ENCODE results near the gene SASH1.

Gene SASH1

GRCh38 chr6:148521586-148521985, 178.9 kb downstream of the SASH1 start:
- peak; percentile 69 for DNase-seq (ENCODE audit: low read depth)

- peak; percentile 98 for DNase-seq (ENCODE audit: low read depth)
Observed at GRCh38 chr6:148523048-148523447, 180.4 kb downstream of the SASH1 start.

- DNase-seq (ENCODE audit: low read depth), result peak; percentile 63
Observed at GRCh38 chr6:148523551-148523950, 180.9 kb downstream of the SASH1 start.

GRCh38 chr6:148524471-148524882, 181.8 kb downstream of the SASH1 start:
- peak; percentile 94 for DNase-seq (ENCODE audit: low read depth)

GRCh38 chr6:148524976-148525375, 182.3 kb downstream of the SASH1 start:
- peak; percentile 94 for DNase-seq (ENCODE audit: low read depth)

GRCh38 chr6:148525453-148525852, 182.8 kb downstream of the SASH1 start:
- DNase-seq (ENCODE audit: low read depth), result peak; percentile 91

- no peak for DNase-seq (ENCODE audit: low read depth)
Observed at GRCh38 chr6:148526145-148526544, 183.5 kb downstream of the SASH1 start.

GRCh38 chr6:148528292-148528691, 185.7 kb downstream of the SASH1 start:
- peak; percentile 38 for DNase-seq (ENCODE audit: low read depth)

- no peak for DNase-seq (ENCODE audit: low read depth)
Observed at GRCh38 chr6:148529010-148529409, 186.4 kb downstream of the SASH1 start.

- DNase-seq (ENCODE audit: low read depth), result peak; percentile 98
Observed at GRCh38 chr6:148530394-148530953, 187.8 kb downstream of the SASH1 start.

GRCh38 chr6:148530976-148531375, 188.3 kb downstream of the SASH1 start:
- peak; percentile 48 for DNase-seq (ENCODE audit: low read depth)

- DNase-seq (ENCODE audit: low read depth), result no peak
Observed at GRCh38 chr6:148532698-148533097, 190.1 kb downstream of the SASH1 start.

- no peak for DNase-seq (ENCODE audit: low read depth)
Observed at GRCh38 chr6:148533309-148534107, 190.9 kb downstream of the SASH1 start.

GRCh38 chr6:148534871-148535270, 192.2 kb downstream of the SASH1 start:
- no peak for DNase-seq (ENCODE audit: low read depth)

- no peak for DNase-seq (ENCODE audit: low read depth)
Observed at GRCh38 chr6:148535381-148535780, 192.7 kb downstream of the SASH1 start.

- DNase-seq (ENCODE audit: low read depth), result peak; percentile 95
Observed at GRCh38 chr6:148535976-148536375, 193.3 kb downstream of the SASH1 start.

GRCh38 chr6:148538261-148539190, 195.9 kb downstream of the SASH1 start:
- DNase-seq (ENCODE audit: low read depth), result peak; percentile 89

GRCh38 chr6:148543540-148543939, 200.9 kb downstream of the SASH1 start:
- DNase-seq (ENCODE audit: low read depth), result no peak

- no peak for DNase-seq (ENCODE audit: low read depth)
Observed at GRCh38 chr6:148544421-148544820, 201.8 kb downstream of the SASH1 start.

GRCh38 chr6:148545901-148546300, 203.3 kb downstream of the SASH1 start:
- DNase-seq (ENCODE audit: low read depth), result no peak

GRCh38 chr6:148547110-148547509, 204.5 kb downstream of the SASH1 start:
- no peak for DNase-seq (ENCODE audit: low read depth)

- DNase-seq (ENCODE audit: low read depth), result peak; percentile 88
Observed at GRCh38 chr6:148548065-148548748, 205.6 kb downstream of the SASH1 start.
